ENCODE data around the gene RBMS3. TPM values are rescaled to one million over a fixed set of nuclear protein-coding genes. Genes with fewer than 3 reads are reported as not detected.

The RBMS3 gene
- total RNA-seq, 4 donors from 2014 or later = 116 to 171 (median 152) TPM

DNA sequence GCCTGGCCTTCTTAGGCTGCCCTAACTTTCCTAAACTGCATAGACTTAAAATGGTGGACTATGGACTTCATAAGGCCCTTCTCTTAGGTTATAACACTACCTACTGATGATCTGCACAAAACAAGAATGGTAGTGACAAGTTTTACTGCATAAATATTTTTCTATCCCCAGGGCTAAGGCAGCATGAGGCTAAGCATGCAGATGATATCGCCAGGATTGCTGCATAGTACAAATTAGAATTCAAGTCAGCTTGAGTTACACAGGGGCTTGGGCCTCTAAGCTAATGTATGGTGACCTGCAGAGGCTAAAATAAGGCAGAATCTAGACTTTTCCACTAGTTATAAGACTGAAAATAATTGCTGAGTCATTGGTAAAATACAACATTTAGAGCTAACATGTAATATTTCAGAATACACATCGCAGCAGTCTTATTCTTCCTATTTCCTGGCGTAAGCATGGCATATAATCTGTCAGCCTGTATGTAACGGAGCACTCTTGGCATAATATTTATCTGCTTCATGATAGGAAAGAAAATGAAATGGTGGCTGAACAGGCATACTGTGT is 15.3 kb upstream of the RBMS3 start:
- no peak for TF ChIP-seq POLR2A (IDR thresholded peaks at IDR 0.05)
- TF ChIP-seq, protein P1, sequence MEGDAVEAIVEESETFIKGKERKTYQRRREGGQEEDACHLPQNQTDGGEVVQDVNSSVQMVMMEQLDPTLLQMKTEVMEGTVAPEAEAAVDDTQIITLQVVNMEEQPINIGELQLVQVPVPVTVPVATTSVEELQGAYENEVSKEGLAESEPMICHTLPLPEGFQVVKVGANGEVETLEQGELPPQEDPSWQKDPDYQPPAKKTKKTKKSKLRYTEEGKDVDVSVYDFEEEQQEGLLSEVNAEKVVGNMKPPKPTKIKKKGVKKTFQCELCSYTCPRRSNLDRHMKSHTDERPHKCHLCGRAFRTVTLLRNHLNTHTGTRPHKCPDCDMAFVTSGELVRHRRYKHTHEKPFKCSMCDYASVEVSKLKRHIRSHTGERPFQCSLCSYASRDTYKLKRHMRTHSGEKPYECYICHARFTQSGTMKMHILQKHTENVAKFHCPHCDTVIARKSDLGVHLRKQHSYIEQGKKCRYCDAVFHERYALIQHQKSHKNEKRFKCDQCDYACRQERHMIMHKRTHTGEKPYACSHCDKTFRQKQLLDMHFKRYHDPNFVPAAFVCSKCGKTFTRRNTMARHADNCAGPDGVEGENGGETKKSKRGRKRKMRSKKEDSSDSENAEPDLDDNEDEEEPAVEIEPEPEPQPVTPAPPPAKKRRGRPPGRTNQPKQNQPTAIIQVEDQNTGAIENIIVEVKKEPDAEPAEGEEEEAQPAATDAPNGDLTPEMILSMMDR (IDR thresholded peaks at IDR 0.05) = no peak
- Histone ChIP-seq H3K4me3 (replicated peaks in 1 of 3) (no peak overlapping the region), H3K27me3 (no peaks in the 10 kb centered on the region), H3K36me3 (no peaks in the 10 kb centered on the region), H3K4me1 (no peaks in the 10 kb centered on the region), H3K9me3 (no peaks in the 10 kb centered on the region), H3K27ac (no peak overlapping the region)
- 96% methylated on average over 4 of the region's 4 CpGs for WGBS, 2 donors
- intact Hi-C loops (cut with DNase I) = no loop called here
- DNase-seq = no peak

DNA sequence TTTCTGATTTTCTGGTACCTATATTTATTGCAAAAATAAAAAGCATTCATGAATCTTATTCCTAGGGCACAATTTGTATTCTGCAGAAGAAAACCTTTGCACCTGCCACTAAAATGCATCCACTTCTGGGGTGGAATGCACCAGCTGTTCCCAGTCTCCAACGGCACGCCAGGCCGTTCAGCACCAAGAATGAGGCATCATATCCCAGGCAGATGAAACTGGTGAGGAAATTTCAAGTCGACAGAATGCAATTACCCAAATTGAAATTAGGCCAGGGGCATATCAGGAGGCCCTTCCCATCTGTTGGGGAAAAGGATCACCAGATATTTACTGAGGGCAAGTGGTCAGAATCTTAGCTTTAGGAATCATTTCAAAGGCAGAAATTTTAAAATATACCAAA is 13.6 kb upstream of the RBMS3 start:
- no peak for TF ChIP-seq POLR2A (IDR thresholded peaks at IDR 0.05)
- TF ChIP-seq, protein P1 (IDR thresholded peaks at IDR 0.05) = no peak
- Histone ChIP-seq H3K9me3 (no peaks in the 10 kb centered on the region), H3K4me1 (no peaks in the 10 kb centered on the region), H3K27ac (no peak overlapping the region), H3K4me3 (replicated peaks in 1 of 3) (no peak overlapping the region), H3K36me3 (no peaks in the 10 kb centered on the region), H3K27me3 (no peaks in the 10 kb centered on the region)
- WGBS, 2 donors = 85 to 92% methylated on average over 4 of the region's 4 CpGs
- intact Hi-C loops (cut with DNase I) = no loop called here
- no peak for DNase-seq

DNA sequence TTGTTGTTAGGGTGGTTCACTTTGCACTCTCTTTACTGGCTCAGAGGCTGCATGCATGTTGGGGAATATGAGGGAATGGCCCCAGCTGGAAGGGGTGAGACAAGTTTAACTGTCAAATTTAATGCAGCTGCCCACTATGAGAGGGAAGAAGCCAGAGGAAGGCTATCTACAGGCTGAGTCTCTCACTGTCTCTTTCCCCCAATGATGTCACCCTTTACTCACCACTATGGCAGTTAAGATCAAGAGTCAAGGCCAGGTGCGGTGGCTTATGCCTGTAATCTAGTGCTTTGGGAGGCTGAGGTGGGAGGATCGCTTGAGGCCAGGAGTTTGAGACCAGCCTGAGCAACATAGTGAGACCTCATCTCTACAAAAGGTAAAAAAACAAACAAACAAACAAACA is 12.2 kb upstream of the RBMS3 start:
- WGBS, 2 donors = 100% methylated on average over 2 of the region's 2 CpGs
- Histone ChIP-seq H3K4me1 (no peaks in the 10 kb centered on the region), H3K9me3 (no peaks in the 10 kb centered on the region), H3K27ac (no peak overlapping the region), H3K4me3 (replicated peaks in 1 of 3) (no peak overlapping the region), H3K27me3 (no peaks in the 10 kb centered on the region), H3K36me3 (no peaks in the 10 kb centered on the region)
- no peak for DNase-seq
- TF ChIP-seq POLR2A (IDR thresholded peaks at IDR 0.05) = no peak
- TF ChIP-seq, protein P1 (IDR thresholded peaks at IDR 0.05) = no peak
- intact Hi-C loops (cut with DNase I) = no loop called here

DNA sequence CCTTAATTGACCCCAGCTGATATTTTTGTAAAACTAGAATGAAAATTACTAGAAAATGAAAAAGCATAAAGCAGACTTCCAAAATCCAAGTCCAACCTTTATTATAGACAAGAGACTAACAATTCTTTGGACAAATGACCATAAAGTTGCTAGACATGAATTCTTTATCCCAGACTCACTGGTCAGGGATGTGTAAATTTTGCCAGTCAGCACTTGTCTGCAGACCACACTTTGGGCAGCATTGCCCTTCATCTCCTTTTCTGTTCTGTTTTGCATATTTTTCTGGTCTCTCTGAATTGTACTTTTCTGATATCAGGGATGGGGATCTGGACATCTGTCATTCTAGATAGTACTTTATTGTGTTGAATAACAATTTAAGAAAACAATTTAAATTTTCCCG is 10.1 kb upstream of the RBMS3 start:
- Histone ChIP-seq H3K4me1 (no peaks in the 10 kb centered on the region), H3K27ac (no peak overlapping the region), H3K9me3 (no peaks in the 10 kb centered on the region), H3K27me3 (no peaks in the 10 kb centered on the region), H3K36me3 (no peaks in the 10 kb centered on the region), H3K4me3 (replicated peaks in 1 of 3) (no peak overlapping the region)
- TF ChIP-seq POLR2A (IDR thresholded peaks at IDR 0.05) = no peak
- intact Hi-C loops (cut with DNase I) = no loop called here
- DNase-seq = no peak
- whole genome bisulfite sequencing, 2 donors = 94 to 98% methylated on average over 1 of the region's 1 CpG

DNA sequence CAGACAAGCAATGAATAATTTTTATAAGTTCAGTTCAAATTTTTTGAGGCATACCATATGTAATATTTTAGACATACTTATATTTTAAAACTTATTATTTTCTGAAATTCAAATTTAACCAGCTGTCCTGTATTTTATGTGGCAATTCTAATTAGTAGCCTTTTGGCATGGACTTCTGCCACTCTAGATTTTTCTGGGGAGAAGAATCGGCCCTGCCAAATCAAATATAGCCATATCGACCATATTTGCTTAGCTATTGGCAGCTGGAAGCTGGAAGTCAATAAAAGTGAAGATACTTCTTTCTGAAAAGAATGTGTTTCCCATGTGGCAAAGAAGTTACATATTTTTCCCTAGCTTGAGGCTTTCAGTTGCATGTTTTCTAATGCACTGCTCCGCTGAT is 9.4 kb upstream of the RBMS3 start:
- no peaks in the 10 kb centered on the region for H3K4me1 ChIP-seq
- no peaks in the 10 kb centered on the region for H3K9me3 ChIP-seq
- DNase-seq = no peak
- intact Hi-C loops (cut with DNase I) = no loop called here
- 85 to 95% methylated on average over 3 of the region's 3 CpGs for WGBS, 2 donors
- TF ChIP-seq, protein P1 (IDR thresholded peaks at IDR 0.05) = no peak
- TF ChIP-seq POLR2A (IDR thresholded peaks at IDR 0.05) = no peak
- no peak overlapping the region for H3K4me3 ChIP-seq (replicated peaks in 1 of 3)
- no peaks in the 10 kb centered on the region for H3K36me3 ChIP-seq
- H3K27ac ChIP-seq = no peak overlapping the region
- H3K27me3 ChIP-seq = no peaks in the 10 kb centered on the region

DNA sequence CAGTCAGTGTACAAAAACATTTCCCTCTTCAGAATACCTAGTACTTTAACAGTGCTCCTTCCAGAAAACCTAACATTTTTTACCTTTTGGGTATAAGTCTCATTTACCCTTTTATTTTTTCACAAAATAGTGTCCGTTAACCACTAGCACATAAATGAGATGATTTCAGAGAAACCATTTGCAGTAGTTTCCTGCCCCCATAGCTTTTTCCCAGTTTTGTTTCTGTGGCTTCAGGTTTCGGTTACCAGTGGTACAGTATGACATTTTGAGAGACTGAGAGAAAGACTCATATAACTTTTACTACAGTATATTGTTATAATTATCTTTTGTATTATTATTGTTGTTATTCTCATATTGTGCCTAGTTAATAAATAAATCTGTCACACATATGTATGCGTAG is 6.2 kb upstream of the RBMS3 start:
- Histone ChIP-seq H3K36me3 (no peaks in the 10 kb centered on the region), H3K4me3 (replicated peaks in 1 of 3) (no peak overlapping the region), H3K27me3 (no peaks in the 10 kb centered on the region), H3K27ac (no peak overlapping the region), H3K4me1 (peaks cover 0 to 5% of the 10 kb centered on the region in 2 donors), H3K9me3 (no peaks in the 10 kb centered on the region)
- intact Hi-C loops (cut with DNase I) = no loop called here
- WGBS, 2 donors = 96 to 97% methylated on average over 3 of the region's 3 CpGs
- DNase-seq = no peak
- TF ChIP-seq, protein P1 (IDR thresholded peaks at IDR 0.05) = no peak
- TF ChIP-seq POLR2A (IDR thresholded peaks at IDR 0.05) = no peak

All from thyroid gland (tissue), 4 donors.